ENCODE results near the gene HNF1B. TPM values are rescaled to one million over a fixed set of nuclear protein-coding genes. Genes with fewer than 3 reads are reported as not detected.

Gene HNF1B
- total and polyA plus RNA-seq, 4 donors, result 1.6 to 5.7 (median 4.5) TPM

DNA sequence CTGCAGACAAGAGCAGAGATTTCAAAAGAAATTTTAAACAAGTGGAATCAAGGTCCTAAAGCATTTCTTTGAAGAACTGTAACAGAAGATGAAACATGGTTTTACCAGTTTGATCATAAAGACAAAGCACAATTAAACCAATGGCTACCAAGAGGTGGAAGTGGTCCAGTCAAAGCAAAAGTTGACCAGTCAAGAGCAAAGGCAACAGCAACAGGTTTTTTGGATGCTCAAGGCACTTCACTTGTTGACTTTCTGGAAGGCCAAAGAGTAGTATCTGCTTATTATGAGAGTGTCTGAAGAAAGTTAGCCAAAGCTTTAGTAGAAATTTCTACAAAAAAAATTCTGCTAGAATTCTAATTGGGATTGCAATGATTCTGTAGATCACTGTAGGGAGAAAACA is 106.9 kb downstream of the HNF1B start:
- no peak for DNase-seq (ENCODE audit: low spot score)
- Histone ChIP-seq H3K9ac (ENCODE audit: low read depth in 1 of 2, low read length in 2 of 2) (no peak overlapping the region), H3K9me3 (ENCODE audit: control insufficient read depth in 4 of 4, low read length in 3 of 4) (no peaks in the 10 kb centered on the region), H3K4me1 (ENCODE audit: control insufficient read depth in 4 of 4, insufficient read depth in 4 of 4, low read length in 3 of 4) (peaks cover 3 to 11% (median 9%) of the 10 kb centered on the region in 4 donors), H3K4me3 (ENCODE audit: low read depth in 1 of 3, low read length in 3 of 3) (no peak overlapping the region), H3K36me3 (ENCODE audit: control insufficient read depth in 4 of 4, insufficient read depth in 3 of 4, low read depth in 1 of 4, low read length in 3 of 4) (peaks cover 4 to 28% (median 10%) of the 10 kb centered on the region in 4 donors), H3K27ac (ENCODE audit: low read depth in 1 of 2, low read length in 2 of 2) (no peak overlapping the region), H3K27me3 (ENCODE audit: control insufficient read depth in 4 of 4, insufficient read depth in 4 of 4, low read length in 3 of 4) (no peaks in the 10 kb centered on the region)
- no peak for TF ChIP-seq HNF4G (IDR thresholded peaks at IDR 0.05)
- no peak for TF ChIP-seq EGR1 (IDR thresholded peaks at IDR 0.05; ENCODE audit: low read depth in 2 of 2)
- TF ChIP-seq, protein P1, sequence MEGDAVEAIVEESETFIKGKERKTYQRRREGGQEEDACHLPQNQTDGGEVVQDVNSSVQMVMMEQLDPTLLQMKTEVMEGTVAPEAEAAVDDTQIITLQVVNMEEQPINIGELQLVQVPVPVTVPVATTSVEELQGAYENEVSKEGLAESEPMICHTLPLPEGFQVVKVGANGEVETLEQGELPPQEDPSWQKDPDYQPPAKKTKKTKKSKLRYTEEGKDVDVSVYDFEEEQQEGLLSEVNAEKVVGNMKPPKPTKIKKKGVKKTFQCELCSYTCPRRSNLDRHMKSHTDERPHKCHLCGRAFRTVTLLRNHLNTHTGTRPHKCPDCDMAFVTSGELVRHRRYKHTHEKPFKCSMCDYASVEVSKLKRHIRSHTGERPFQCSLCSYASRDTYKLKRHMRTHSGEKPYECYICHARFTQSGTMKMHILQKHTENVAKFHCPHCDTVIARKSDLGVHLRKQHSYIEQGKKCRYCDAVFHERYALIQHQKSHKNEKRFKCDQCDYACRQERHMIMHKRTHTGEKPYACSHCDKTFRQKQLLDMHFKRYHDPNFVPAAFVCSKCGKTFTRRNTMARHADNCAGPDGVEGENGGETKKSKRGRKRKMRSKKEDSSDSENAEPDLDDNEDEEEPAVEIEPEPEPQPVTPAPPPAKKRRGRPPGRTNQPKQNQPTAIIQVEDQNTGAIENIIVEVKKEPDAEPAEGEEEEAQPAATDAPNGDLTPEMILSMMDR (IDR thresholded peaks at IDR 0.05; ENCODE audit: low read depth, low read length, missing input control), result no peak
- TF ChIP-seq HNF4A (conservative IDR thresholded peaks at IDR 0.05), result no peak
- TF ChIP-seq SP1 (IDR thresholded peaks at IDR 0.05), result no peak
- TF ChIP-seq RAD21 (IDR thresholded peaks at IDR 0.05), result no peak
- TF ChIP-seq, protein P2, sequence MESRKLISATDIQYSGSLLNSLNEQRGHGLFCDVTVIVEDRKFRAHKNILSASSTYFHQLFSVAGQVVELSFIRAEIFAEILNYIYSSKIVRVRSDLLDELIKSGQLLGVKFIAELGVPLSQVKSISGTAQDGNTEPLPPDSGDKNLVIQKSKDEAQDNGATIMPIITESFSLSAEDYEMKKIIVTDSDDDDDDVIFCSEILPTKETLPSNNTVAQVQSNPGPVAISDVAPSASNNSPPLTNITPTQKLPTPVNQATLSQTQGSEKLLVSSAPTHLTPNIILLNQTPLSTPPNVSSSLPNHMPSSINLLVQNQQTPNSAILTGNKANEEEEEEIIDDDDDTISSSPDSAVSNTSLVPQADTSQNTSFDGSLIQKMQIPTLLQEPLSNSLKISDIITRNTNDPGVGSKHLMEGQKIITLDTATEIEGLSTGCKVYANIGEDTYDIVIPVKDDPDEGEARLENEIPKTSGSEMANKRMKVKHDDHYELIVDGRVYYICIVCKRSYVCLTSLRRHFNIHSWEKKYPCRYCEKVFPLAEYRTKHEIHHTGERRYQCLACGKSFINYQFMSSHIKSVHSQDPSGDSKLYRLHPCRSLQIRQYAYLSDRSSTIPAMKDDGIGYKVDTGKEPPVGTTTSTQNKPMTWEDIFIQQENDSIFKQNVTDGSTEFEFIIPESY (IDR thresholded peaks at IDR 0.05), result no peak
- TF ChIP-seq, protein P3, sequence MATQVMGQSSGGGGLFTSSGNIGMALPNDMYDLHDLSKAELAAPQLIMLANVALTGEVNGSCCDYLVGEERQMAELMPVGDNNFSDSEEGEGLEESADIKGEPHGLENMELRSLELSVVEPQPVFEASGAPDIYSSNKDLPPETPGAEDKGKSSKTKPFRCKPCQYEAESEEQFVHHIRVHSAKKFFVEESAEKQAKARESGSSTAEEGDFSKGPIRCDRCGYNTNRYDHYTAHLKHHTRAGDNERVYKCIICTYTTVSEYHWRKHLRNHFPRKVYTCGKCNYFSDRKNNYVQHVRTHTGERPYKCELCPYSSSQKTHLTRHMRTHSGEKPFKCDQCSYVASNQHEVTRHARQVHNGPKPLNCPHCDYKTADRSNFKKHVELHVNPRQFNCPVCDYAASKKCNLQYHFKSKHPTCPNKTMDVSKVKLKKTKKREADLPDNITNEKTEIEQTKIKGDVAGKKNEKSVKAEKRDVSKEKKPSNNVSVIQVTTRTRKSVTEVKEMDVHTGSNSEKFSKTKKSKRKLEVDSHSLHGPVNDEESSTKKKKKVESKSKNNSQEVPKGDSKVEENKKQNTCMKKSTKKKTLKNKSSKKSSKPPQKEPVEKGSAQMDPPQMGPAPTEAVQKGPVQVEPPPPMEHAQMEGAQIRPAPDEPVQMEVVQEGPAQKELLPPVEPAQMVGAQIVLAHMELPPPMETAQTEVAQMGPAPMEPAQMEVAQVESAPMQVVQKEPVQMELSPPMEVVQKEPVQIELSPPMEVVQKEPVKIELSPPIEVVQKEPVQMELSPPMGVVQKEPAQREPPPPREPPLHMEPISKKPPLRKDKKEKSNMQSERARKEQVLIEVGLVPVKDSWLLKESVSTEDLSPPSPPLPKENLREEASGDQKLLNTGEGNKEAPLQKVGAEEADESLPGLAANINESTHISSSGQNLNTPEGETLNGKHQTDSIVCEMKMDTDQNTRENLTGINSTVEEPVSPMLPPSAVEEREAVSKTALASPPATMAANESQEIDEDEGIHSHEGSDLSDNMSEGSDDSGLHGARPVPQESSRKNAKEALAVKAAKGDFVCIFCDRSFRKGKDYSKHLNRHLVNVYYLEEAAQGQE (IDR thresholded peaks at IDR 0.05), result no peak
- TF ChIP-seq RXRA (IDR thresholded peaks at IDR 0.05), result no peak
- TF ChIP-seq FOXA2 (IDR thresholded peaks at IDR 0.05), result no peak
- TF ChIP-seq, protein P4, sequence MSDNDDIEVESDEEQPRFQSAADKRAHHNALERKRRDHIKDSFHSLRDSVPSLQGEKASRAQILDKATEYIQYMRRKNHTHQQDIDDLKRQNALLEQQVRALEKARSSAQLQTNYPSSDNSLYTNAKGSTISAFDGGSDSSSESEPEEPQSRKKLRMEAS (IDR thresholded peaks at IDR 0.05), result no peak
- no peak for TF ChIP-seq TAF1 (conservative IDR thresholded peaks at IDR 0.05)
- no peak for TF ChIP-seq YY1 (IDR thresholded peaks at IDR 0.05)

Other genes starting within 250 kb of the HNF1B start
- 10 to 100 TPM; 17.8 to 20.5 TPM for gene SYNRG, start 135.6 kb downstream of the HNF1B start, total RNA-seq
- gene SYNRG, start 135.6 kb downstream of the HNF1B start, polyA plus RNA-seq, result 10 to 100 TPM in 1 of 2 donors, 1 to 10 TPM in 1; 6.5 to 13.9 TPM
- 10 to 100 TPM; 13.9 to 14.1 TPM for gene DDX52, start 101.6 kb downstream of the HNF1B start, total RNA-seq
- 1 to 10 TPM; 4.6 to 9.4 TPM for gene DDX52, start 101.6 kb downstream of the HNF1B start, polyA plus RNA-seq
- gene TBC1D3K, start 179.4 kb upstream of the HNF1B start, total RNA-seq, result not detected
- gene TBC1D3K, start 179.4 kb upstream of the HNF1B start, polyA plus RNA-seq, result not detected
- under 1 TPM; 0.08 to 0.70 TPM for gene TBC1D3L, start 244.0 kb upstream of the HNF1B start, total RNA-seq
- 1 to 10 TPM; 2.4 to 2.6 TPM for gene TBC1D3L, start 244.0 kb upstream of the HNF1B start, polyA plus RNA-seq